A673 (cell line): ENCODE measurements around the gene GH2.

ENCODE experiments used
- CTCF ChIP-seq: fragments of 300-800, 200-600 bp; sonication (generic); conservative IDR thresholded peaks from 2 replicates; pipeline ENCODE4 v1.5.1; 2017; ENCODE audit warnings: low read depth, mild to moderate bottlenecking, antibody characterized with exemption, low read length, moderate library complexity, mixed read lengths
- EZH2 ChIP-seq: fragments of 200-600 bp; sonication (generic); IDR thresholded peaks from 2 replicates; pipeline ENCODE4 v1.6.1; 2017; ENCODE audit warnings: borderline replicate concordance, low read depth, mild to moderate bottlenecking, mixed read lengths, antibody characterized with exemption, low read length; ENCODE audit not compliant: poor library complexity, severe bottlenecking

GRCh38 chr17:63838631-63839171, 43.0 kb downstream of the GH2 start:
- TF ChIP-seq CTCF = no peak
- no peak for TF ChIP-seq EZH2
